GM12872 (cell line): ENCODE measurements around the gene KCNMA1.

Source experiments
- TF ChIP-seq, protein P1 (sequence below): IDR thresholded peaks from 3 replicates; pipeline ENCODE4 v1.5.1; 2011; ENCODE audit warnings: low read depth, mild to moderate bottlenecking, low read length, moderate library complexity; ENCODE audit not compliant: insufficient read depth

The KCNMA1 gene

DNA sequence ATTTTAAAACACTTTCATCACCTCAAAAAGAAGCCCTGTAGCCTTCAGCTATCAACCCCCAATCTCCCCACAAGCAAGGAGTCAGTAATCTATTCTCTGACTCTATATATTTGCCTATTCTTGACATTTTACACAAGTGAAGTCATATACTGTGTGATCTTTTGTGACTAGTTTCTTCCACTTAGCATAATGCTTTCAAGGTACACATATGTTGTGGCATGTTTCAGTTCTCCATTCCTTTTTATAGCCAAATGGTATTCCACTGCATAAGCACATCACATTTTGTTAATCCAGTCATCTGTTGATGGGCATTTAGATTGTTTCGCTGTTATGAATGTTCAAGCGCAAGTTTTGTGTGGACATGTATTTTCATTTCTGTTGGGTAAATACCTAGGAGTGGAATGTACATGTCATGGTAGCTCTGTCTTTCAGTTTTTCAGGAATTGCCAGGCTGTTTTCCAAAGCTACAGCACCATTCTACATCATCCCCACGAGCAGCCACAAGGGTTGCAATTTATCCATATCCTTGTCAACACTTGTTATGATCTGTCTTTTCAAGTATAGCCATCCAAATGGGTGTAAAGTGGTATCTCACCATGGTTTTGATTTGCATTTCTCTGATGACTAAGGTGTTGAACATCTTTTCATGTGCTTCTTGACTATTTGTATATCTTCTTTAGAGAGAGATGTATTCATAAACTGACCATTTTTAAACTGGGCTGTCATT lies 405.6 kb downstream of the KCNMA1 start:
- TF ChIP-seq, protein P1, sequence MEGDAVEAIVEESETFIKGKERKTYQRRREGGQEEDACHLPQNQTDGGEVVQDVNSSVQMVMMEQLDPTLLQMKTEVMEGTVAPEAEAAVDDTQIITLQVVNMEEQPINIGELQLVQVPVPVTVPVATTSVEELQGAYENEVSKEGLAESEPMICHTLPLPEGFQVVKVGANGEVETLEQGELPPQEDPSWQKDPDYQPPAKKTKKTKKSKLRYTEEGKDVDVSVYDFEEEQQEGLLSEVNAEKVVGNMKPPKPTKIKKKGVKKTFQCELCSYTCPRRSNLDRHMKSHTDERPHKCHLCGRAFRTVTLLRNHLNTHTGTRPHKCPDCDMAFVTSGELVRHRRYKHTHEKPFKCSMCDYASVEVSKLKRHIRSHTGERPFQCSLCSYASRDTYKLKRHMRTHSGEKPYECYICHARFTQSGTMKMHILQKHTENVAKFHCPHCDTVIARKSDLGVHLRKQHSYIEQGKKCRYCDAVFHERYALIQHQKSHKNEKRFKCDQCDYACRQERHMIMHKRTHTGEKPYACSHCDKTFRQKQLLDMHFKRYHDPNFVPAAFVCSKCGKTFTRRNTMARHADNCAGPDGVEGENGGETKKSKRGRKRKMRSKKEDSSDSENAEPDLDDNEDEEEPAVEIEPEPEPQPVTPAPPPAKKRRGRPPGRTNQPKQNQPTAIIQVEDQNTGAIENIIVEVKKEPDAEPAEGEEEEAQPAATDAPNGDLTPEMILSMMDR = no peak

DNA sequence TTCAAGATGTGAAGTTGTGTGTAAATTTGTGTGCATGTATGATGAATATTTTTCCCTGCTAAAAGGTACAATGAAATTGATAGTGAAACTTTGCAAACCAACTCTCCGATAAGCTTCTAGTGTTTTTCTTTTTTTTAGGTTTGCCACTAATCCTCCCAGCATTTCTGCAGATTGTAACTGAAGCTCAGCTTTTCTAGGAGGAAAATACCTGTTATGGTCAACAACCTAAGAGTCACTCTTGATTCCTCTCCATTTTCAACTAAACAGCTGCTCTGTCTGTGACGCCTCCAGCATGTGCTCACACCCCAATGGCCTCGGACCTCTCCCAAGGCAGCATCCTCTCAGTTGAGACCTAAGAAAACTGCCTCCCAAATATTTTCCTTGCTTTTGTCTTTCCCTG lies 406.2 kb downstream of the KCNMA1 start:
- TF ChIP-seq, protein P1 = no peak

DNA sequence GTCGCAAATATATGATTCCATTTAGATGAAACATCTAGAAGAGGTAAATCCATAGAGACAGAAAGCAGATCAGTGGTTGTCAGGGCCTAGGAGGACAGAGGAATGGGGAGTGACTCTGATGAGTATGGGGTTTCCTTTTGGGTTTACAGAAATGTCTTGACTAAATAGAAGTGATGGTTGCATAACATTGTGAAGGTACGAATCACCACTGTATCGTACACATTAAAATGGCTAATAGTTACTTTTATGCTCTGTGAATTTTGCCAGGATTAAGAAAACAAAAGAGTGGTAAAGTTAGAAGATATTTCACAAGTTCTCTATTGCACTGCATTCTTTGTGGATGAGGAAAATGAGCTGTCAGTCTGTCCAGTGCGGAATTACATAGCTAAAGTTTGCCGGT lies 407.4 kb downstream of the KCNMA1 start:
- TF ChIP-seq, protein P1 = no peak

DNA sequence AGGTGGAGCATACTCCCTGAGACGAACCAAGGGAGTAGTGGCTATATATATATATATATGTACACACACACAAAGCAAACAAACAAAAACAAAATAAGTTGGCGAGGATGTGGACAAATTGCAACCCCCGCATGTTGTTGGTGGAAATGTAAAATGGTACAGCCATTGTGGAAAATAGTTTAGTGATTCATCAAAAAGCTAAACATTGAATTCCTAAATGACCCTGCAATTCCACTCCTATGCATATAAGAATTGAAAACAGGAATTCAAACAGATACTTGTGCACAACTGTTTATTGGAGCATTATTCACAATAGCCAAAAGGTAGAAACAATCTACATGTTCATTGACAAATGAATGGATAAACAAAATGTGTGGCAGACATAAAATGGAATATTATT lies 407.9 kb downstream of the KCNMA1 start:
- TF ChIP-seq, protein P1 = no peak

DNA sequence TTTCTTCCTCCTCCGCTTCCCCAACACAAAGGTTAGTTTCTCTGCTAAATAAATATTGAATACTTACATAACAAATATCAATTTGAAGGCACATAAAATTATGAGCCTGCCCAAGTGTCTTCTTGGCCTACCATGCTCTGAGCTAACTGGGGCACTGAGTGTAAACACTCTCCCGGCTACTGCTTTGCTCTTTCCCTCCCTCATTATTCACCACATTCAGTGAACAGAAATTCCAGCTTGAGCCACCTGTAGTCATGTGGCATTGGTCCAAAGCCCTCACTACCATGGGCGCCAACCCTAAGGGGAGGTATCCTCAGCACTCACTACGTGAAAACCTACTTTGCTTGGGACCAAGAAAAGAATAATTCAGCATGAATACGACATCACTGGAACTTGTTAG lies 409.0 kb downstream of the KCNMA1 start:
- TF ChIP-seq, protein P1 = no peak

DNA sequence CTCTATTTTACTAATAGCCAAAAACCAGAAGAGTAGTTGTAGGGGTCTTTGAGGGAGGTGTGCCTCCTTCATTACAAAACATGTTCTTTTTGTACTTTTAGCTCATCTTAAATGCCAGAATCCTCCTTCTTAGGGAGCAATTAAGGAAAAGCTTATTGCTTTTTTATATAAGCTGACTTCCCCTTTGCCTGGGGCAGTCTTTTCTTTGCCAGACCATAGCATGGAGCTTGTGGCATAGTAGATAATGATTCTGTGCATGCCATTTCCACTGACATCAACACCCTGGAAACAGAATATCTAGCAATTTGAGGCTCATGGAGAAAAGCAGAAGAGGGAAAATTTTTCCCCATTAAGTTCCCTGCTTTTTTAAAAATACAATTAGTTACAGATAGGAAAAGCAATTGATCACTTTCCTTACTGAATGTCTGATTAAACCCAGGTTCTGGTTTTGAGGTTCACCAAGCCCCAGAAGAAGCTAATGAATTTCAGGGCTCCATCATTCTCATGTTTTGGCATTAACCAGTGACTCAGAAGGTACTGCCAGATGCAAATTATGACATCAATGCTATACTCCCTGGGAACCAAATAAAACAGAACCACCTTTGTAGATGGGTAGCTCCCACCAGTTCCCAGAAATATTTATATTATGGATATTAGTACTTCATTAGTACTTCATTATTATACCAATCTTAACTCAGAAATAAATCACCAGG lies 410.6 kb downstream of the KCNMA1 start:
- TF ChIP-seq, protein P1 = no peak

DNA sequence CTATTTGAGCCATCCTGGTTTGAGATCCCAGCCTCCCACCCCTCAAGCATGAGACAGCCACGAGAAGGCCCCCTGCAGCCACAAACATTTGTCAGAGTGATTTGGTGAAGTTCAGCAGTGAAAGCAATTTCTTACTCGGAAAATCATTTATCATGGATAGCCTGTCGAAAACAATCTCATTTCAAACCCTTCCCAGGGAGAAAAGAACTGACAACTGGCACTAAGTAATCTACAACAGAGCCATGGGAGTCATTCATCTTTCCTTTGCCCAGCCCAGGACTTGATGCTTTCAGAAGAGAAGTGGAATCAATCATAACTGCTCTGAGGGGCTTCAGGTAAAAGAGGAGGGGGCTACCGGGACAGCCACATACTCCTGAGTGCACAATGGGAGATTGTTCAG lies 411.2 kb downstream of the KCNMA1 start:
- TF ChIP-seq, protein P1 = no peak
